WI38 (cell line): ENCODE measurements around the gene CCL1.

ENCODE experiments used
- H3K4me3 ChIP-seq: 2 replicates; pipeline ENCODE4 v1.5.1; 2011; ENCODE audit warnings: low read depth, mild to moderate bottlenecking, control low read depth, low read length
- TF ChIP-seq, protein P1 (sequence below): IDR thresholded peaks from 2 replicates; pipeline ENCODE4 v1.5.1; 2012; ENCODE audit warnings: low read depth, mild to moderate bottlenecking, control low read depth, low read length

CCL1 gene

DNA sequence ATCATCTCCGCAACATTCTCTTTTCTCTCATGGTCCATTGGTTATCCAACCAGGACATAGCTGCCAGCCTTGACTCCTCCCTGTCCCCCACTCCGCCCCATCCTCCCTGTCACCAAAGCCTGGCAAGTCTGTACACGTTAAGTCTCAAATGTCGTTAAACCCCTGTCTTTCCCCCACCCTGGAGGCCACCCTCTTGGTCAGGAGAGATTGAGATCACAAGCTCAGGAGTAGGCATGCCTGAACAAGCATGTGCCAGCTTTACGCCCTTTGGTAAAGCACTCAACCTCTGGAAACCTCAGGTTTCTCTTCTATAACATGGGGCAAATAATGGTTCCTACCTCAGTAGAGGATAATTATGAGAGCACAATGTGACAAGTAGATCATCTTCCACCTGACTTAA lies 38.1 kb upstream of the CCL1 start:
- TF ChIP-seq, protein P1, sequence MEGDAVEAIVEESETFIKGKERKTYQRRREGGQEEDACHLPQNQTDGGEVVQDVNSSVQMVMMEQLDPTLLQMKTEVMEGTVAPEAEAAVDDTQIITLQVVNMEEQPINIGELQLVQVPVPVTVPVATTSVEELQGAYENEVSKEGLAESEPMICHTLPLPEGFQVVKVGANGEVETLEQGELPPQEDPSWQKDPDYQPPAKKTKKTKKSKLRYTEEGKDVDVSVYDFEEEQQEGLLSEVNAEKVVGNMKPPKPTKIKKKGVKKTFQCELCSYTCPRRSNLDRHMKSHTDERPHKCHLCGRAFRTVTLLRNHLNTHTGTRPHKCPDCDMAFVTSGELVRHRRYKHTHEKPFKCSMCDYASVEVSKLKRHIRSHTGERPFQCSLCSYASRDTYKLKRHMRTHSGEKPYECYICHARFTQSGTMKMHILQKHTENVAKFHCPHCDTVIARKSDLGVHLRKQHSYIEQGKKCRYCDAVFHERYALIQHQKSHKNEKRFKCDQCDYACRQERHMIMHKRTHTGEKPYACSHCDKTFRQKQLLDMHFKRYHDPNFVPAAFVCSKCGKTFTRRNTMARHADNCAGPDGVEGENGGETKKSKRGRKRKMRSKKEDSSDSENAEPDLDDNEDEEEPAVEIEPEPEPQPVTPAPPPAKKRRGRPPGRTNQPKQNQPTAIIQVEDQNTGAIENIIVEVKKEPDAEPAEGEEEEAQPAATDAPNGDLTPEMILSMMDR = no peak
- H3K4me3 ChIP-seq = no peak overlapping the region

DNA sequence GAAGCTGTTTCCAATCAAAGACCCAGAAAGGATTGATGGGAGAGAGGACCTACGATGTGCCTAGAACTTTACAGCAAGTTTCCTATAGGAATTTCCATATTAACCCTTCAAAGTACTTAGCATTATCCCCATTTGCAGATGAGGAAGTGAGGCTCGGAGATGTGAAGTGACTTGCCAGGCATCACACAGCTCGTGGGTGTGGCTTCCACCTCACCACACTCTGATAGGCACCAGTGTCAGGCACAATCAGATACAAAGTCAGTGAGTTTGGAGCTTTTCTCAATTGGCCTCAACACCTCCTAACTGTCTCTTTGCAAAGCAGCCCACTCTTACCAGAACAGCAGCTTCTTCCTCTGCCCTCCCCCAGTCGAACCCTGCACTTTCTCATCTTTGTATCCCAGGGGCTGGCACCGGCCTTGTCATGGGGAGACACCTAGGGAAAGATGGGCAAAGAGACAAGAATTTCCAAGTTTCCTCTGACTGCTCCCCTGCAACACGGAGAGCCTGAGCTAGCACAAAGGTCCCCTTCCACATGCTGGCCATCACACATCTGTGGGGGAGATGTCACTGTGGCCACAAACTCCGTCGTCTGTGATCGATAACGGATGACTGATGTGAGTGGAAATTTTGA lies 37.4 kb upstream of the CCL1 start:
- TF ChIP-seq, protein P1 = no peak
- no peak overlapping the region for H3K4me3 ChIP-seq

DNA sequence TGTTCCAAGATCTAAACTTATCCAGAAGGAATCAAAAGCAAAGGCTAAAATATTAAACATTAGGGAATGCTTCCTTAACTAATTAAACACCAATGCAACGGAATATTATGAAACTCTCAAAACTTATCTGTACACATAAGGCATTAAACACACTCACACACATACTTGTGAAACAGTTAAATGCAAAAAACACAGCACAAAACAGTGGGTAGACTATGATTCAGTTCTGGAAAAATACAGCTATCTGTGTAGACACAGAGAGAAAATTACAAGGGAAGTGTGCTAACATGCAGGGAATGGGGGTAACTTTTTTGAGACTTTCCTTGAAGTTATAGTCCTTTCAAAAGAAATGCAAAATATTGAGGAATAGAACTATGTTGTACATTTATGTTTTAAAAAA lies 36.7 kb upstream of the CCL1 start:
- H3K4me3 ChIP-seq = no peak overlapping the region
- TF ChIP-seq, protein P1 = no peak

DNA sequence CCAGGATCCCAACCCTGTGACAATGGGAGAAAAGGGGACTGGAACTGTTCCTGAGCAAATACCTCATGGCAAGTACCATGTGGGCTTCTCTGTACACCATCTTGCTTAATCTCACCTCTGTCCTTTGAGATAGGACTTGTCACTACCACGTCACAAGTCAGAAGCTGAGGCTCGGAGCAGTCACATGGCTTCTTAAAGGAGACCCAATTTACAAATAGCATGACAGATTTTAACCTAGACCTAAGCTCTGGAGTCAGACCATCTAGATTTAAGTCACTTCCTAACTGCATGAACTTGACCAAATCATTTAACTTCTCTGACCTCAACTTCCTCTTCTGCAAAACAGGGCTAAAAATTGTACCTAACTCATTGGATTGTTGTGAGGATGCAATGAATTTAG lies 36.0 kb upstream of the CCL1 start:
- H3K4me3 ChIP-seq = no peak overlapping the region

DNA sequence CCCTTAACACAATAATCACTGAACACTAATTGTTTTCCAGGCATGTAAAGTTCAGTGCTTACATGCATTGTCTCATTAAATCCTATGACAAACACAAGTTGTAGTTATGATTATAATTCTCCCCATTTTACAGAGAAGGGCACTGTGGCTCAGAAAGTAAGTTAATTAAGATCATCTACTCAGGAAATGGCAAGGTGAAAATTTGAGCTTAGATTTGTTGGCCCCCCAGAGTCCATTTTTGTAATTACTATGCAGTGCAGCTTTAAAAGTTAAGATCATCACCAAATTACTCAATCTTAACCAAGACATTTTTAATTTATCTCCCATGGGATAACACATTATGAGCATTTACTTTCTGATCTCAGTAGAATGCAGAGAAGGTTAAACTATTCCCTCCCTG lies 34.2 kb upstream of the CCL1 start:
- TF ChIP-seq, protein P1 = no peak
- no peak overlapping the region for H3K4me3 ChIP-seq

More for the DNA sequence above, 36.0 kb upstream of the CCL1 start:
- TF ChIP-seq, protein P1 = no peak

DNA sequence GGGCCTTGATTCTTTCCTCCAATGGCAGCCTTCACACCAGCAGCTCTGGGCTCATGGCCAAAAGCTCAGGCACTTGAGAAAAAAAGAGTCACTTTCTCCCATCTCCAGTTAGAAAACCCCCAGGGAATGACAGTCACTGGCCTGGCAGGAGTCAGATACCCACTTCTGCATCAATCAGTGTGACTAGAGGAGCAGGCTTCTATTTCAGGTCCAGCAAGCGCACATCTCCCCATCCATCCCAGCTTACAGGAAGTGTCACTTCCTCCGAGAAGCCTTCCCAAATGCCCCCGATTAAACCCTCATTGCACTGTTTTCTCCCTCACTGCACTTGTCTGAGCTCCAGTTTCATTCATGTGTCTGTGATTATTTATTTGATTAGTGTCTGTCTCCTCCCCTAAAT lies 30.4 kb upstream of the CCL1 start:
- TF ChIP-seq, protein P1 = no peak
- H3K4me3 ChIP-seq = no peak overlapping the region

DNA sequence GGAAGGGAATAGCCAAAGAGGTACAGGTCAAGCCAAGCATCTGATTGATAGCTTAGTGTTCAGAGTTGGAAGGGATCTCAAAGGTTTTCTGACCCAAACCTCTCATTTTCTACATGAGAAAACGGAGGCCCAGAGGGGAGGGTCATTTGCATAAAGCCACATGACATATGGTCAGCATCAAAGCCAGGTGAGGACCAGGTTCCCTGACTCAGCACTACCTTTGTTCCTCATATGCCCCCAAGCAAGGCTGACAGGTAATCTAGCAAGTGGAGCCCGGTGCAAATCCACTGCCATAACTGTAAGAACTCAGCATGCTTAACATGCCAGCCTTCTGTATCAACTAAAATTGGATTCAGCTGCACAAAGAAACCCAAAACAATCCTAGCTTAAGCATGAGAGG lies 28.2 kb upstream of the CCL1 start:
- no peak overlapping the region for H3K4me3 ChIP-seq
- TF ChIP-seq, protein P1 = no peak
